Measurements from ENCODE around the gene FOXE3. TPM values are rescaled to one million over a fixed set of nuclear protein-coding genes. Genes with fewer than 3 reads are reported as not detected.

The FOXE3 gene
- total and polyA plus RNA-seq, 9 donors: not detected

- H3K27me3 ChIP-seq: no peaks in the 10 kb centered on the region
- no peaks in the 10 kb centered on the region for H3K36me3 ChIP-seq
- no peak overlapping the region for H3K27ac ChIP-seq
- 50 to 70% (median 59%) methylated on average over 6 of the region's 6 CpGs for WGBS, 3 donors
- no peak overlapping the region for H3K4me3 ChIP-seq
- H3K4me1 ChIP-seq (ENCODE audit: insufficient read depth): peaks cover 6% of the 10 kb centered on the region
- no peaks in the 10 kb centered on the region for H3K9me3 ChIP-seq
- TF ChIP-seq POLR2A (IDR thresholded peaks at IDR 0.05) (no peak), EP300 (IDR thresholded peaks at IDR 0.05) (no peak), CTCF (IDR thresholded peaks at IDR 0.05) (no peak)
- intact Hi-C loops (cut with DNase I): loop anchor here in 3 of 4 donors (10.0 kb wide), 2 partner anchors 241 to 289 kb away; partner anchors contain the start of gene PDZK1IP1 (in 1 of the 3)
- no peak for DNase-seq
These were observed 19.6 kb downstream of the FOXE3 start for GRCh38 chr1:47435506-47436303.

- 4 to 6% (median 5%) methylated on average over 23 of the region's 23 CpGs for WGBS, 3 donors
These were observed 20.4 kb downstream of the FOXE3 start for GRCh38 chr1:47436304-47436978.

GRCh38 chr1:47436979-47437446, 20.9 kb downstream of the FOXE3 start:
- Histone ChIP-seq H3K4me1 (ENCODE audit: insufficient read depth) (peaks cover 6% of the 10 kb centered on the region), H3K4me3 (peak overlapping the region; percentile 65), H3K27ac (no peak overlapping the region), H3K36me3 (no peaks in the 10 kb centered on the region), H3K27me3 (no peaks in the 10 kb centered on the region), H3K9me3 (no peaks in the 10 kb centered on the region)
- TF ChIP-seq EP300 (IDR thresholded peaks at IDR 0.05) (no peak), POLR2A (IDR thresholded peaks at IDR 0.05) (no peak), CTCF (IDR thresholded peaks at IDR 0.05) (no peak)
- intact Hi-C loops (cut with DNase I): loop anchor here in 3 of 4 donors (10.0 kb wide), 2 partner anchors 242 to 288 kb away; partner anchors contain the start of gene PDZK1IP1 (in 1 of the 3)
- WGBS, 3 donors: 0 to 1% (median 1%) methylated on average over 21 to 46 of the region's 46 CpGs
- DNase-seq: peak in 1 of 5 donors; percentile 39

More at GRCh38 chr1:47436304-47436978, 20.4 kb downstream of the FOXE3 start:
- Histone ChIP-seq H3K4me1 (ENCODE audit: insufficient read depth) (peaks cover 6% of the 10 kb centered on the region), H3K36me3 (no peaks in the 10 kb centered on the region), H3K27me3 (no peaks in the 10 kb centered on the region), H3K27ac (no peak overlapping the region), H3K9me3 (no peaks in the 10 kb centered on the region), H3K4me3 (peak overlapping the region; percentile 65)
- no peak for TF ChIP-seq POLR2A (IDR thresholded peaks at IDR 0.05)
- no peak for TF ChIP-seq EP300 (IDR thresholded peaks at IDR 0.05)
- TF ChIP-seq CTCF (IDR thresholded peaks at IDR 0.05): peak in 1 of 3 donors; percentile 55
- intact Hi-C loops (cut with DNase I): loop anchor here in 3 of 4 donors (10.0 kb wide), 2 partner anchors 242 to 288 kb away; partner anchors contain the start of gene PDZK1IP1 (in 1 of the 3)
- DNase-seq: peak; percentile 31 to 65 (median 43)

- Histone ChIP-seq H3K4me3 (peak within 1 kb of the TSS; percentile 65), H3K27me3 (no peaks in the 10 kb centered on the region), H3K36me3 (no peaks in the 10 kb centered on the region), H3K4me1 (ENCODE audit: insufficient read depth) (peaks cover 6% of the 10 kb centered on the region), H3K27ac (no peak within 1 kb of the TSS), H3K9me3 (no peaks in the 10 kb centered on the region)
- intact Hi-C loops (cut with DNase I): loop anchor here (2.0 to 10.0 kb wide), 3 partner anchors 243 to 287 kb away; partner anchors contain the start of gene PDZK1IP1 (in 1 of the 4)
- 0 to 1% (median 1%) methylated on average over 34 to 80 of the region's 80 CpGs for WGBS, 3 donors
- TF ChIP-seq POLR2A (IDR thresholded peaks at IDR 0.05) (no peak), EP300 (IDR thresholded peaks at IDR 0.05) (no peak), CTCF (IDR thresholded peaks at IDR 0.05) (peak; percentile 72 to 90 (median 78))
- peak; percentile 62 to 81 (median 70) for DNase-seq
These were observed 21.5 kb downstream of the FOXE3 start, which contains the start of gene FOXD2 for GRCh38 chr1:47437447-47438164. Gene FOXD2 (plus strand): TSS chr1:47438044. CDS start chr1:47438136, 92 bp downstream.

Data from ovary (tissue), 9 donors.